Mesenchymal stem cell (in vitro differentiated cells and primary cell): Measurements from ENCODE around the gene MADD.

ENCODE experiments used
- DNase-seq: peaks from one replicate; pipeline ENCODE4 v3.0.0-alpha.2; 2013
- H2AFZ ChIP-seq: one replicate; pipeline ENCODE4 v1.6.1; 2013; ENCODE audit warnings: low read depth, mild to moderate bottlenecking, control low read depth, inconsistent platforms, low read length, moderate library complexity
- H2AK5ac ChIP-seq: 2 replicates; pipeline ENCODE4 v1.6.1; 2013; ENCODE audit warnings: low read length, moderate library complexity, mild to moderate bottlenecking, inconsistent platforms; ENCODE audit not compliant: severe bottlenecking
- H2BK120ac ChIP-seq: one replicate; pipeline ENCODE4 v1.6.1; 2013; ENCODE audit warnings: low read depth, mild to moderate bottlenecking, inconsistent platforms, low read length, moderate library complexity
- H2BK12ac ChIP-seq, 2 experiments: one replicate each; pipeline ENCODE4 v1.6.1; 2013; ENCODE audit warnings: inconsistent platforms in 2 of 2, low read length in 2 of 2, mild to moderate bottlenecking in 2 of 2, moderate library complexity in 2 of 2, control low read depth in 1 of 2
- H2BK15ac ChIP-seq: one replicate; pipeline ENCODE4 v1.6.1; 2013; ENCODE audit warnings: mild to moderate bottlenecking, low read depth, inconsistent platforms; ENCODE audit not compliant: poor library complexity, severe bottlenecking
- H2BK5ac ChIP-seq: 2 replicates; pipeline ENCODE4 v1.6.1; 2013; ENCODE audit warnings: low read depth, mild to moderate bottlenecking, low read length, control low read depth, inconsistent platforms; ENCODE audit not compliant: poor library complexity, severe bottlenecking
- H3K14ac ChIP-seq, 2 experiments: one replicate each; pipeline ENCODE4 v1.6.1; 2013; ENCODE audit warnings: inconsistent platforms in 2 of 2, low read length in 2 of 2, control low read depth in 1 of 2, mild to moderate bottlenecking in 1 of 2, moderate library complexity in 1 of 2
- H3K18ac ChIP-seq, 2 experiments: one replicate each; pipeline ENCODE4 v1.6.1; 2013; ENCODE audit warnings: inconsistent platforms in 2 of 2, low read length in 2 of 2, control low read depth in 1 of 2, low read depth in 1 of 2, mild to moderate bottlenecking in 1 of 2
- H3K23ac ChIP-seq, 2 experiments: one replicate each; pipeline ENCODE4 v1.6.1; 2013; ENCODE audit warnings: inconsistent platforms in 2 of 2, low read length in 2 of 2, mild to moderate bottlenecking in 2 of 2, moderate library complexity in 2 of 2, control low read depth in 1 of 2
- H3K27ac ChIP-seq: 2 replicates; pipeline ENCODE4 v1.5.1; 2013; ENCODE audit warnings: mild to moderate bottlenecking, moderate library complexity, low read length, control low read depth, inconsistent platforms; ENCODE audit not compliant: poor library complexity, severe bottlenecking
- H3K27me3 ChIP-seq, 2 experiments: 2 replicates each; pipeline versions ENCODE4 v1.6.1 to v1.7.0; 2013; ENCODE audit warnings: low read length in 2 of 2, mild to moderate bottlenecking in 2 of 2, moderate library complexity in 2 of 2, control low read depth in 1 of 2, inconsistent platforms in 1 of 2; ENCODE audit not compliant: control insufficient read depth in 1 of 2, insufficient read depth in 1 of 2
- H3K36me3 ChIP-seq, 2 experiments: 2 replicates each; pipeline versions ENCODE4 v1.6.1 to v1.7.0; 2013; ENCODE audit warnings: low read length in 2 of 2, control low read depth in 1 of 2, inconsistent platforms in 1 of 2, low read depth in 1 of 2, mild to moderate bottlenecking in 1 of 2; ENCODE audit not compliant: insufficient read depth in 2 of 2, control insufficient read depth in 1 of 2
- H3K4ac ChIP-seq, 2 experiments: one replicate each; pipeline ENCODE4 v1.6.1; 2013; ENCODE audit warnings: inconsistent platforms in 2 of 2, low read length in 2 of 2, mild to moderate bottlenecking in 2 of 2, moderate library complexity in 2 of 2, control low read depth in 1 of 2, low read depth in 1 of 2
- H3K4me1 ChIP-seq: 2 replicates; pipeline ENCODE4 v1.6.1; 2013; ENCODE audit warnings: low read depth, low read length, control low read depth; ENCODE audit not compliant: control insufficient read depth, insufficient read depth
- H3K4me2 ChIP-seq: 2 replicates; pipeline ENCODE4 v1.6.1; 2013; ENCODE audit warnings: low read length, mild to moderate bottlenecking, inconsistent platforms; ENCODE audit not compliant: poor library complexity, severe bottlenecking
- H3K4me3 ChIP-seq, 2 experiments: 2 replicates each; pipeline versions ENCODE4 v1.5.1 to v1.7.0; 2013; ENCODE audit warnings: low read length in 2 of 2, mild to moderate bottlenecking in 2 of 2, control low read depth in 1 of 2, low read depth in 1 of 2; ENCODE audit not compliant: insufficient read depth in 1 of 2
- H3K79me1 ChIP-seq: replicated peaks from 2 replicates; pipeline ENCODE4 v1.6.1; 2013; ENCODE audit warnings: mild to moderate bottlenecking, control low read depth, low read length, inconsistent platforms; ENCODE audit not compliant: poor library complexity, severe bottlenecking
- H3K9ac ChIP-seq: 2 replicates; pipeline ENCODE4 v1.7.0; 2013; ENCODE audit warnings: mild to moderate bottlenecking, low read length, moderate library complexity
- H3K9me3 ChIP-seq: 2 replicates; pipeline ENCODE4 v1.7.0; 2013; ENCODE audit warnings: mild to moderate bottlenecking, low read length; ENCODE audit not compliant: control insufficient read depth
- H4K8ac ChIP-seq: one replicate; pipeline ENCODE4 v1.6.1; 2013; ENCODE audit warnings: inconsistent platforms, mild to moderate bottlenecking, low read length, moderate library complexity
- H4K91ac ChIP-seq: one replicate; pipeline ENCODE4 v1.6.1; 2013; ENCODE audit warnings: mild to moderate bottlenecking, low read length, inconsistent platforms
- WGBS: methylation state at CpG from one replicate; pipeline ENCODE4 v1.1.7; 2013; ENCODE audit warnings: mixed read lengths; 5-methylcytosine and 5-hydroxymethylcytosine counted together

The MADD gene

DNA sequence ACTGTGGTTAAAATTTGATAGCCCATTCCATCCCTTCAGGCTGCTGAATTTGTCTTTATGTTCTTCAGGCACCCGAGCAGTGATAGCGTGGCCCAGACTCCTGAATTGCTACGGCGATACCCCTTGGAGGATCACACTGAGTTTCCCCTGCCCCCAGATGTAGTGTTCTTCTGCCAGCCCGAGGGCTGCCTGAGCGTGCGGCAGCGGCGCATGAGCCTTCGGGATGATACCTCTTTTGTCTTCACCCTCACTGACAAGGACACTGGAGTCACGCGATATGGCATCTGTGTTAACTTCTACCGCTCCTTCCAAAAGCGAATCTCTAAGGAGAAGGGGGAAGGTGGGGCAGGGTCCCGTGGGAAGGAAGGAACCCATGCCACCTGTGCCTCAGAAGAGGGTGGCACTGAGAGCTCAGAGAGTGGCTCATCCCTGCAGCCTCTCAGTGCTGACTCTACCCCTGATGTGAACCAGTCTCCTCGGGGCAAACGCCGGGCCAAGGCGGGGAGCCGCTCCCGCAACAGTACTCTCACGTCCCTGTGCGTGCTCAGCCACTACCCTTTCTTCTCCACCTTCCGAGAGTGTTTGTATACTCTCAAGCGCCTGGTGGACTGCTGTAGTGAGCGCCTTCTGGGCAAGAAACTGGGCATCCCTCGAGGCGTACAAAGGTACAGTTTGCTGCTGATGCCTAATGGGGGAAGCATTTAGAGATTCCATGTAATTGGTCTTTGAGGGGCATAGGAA, 4.7 kb downstream of the MADD start:
- H2BK120ac ChIP-seq: no peak overlapping the region
- H4K8ac ChIP-seq: no peak overlapping the region
- H3K79me1 ChIP-seq: peaks cover 33% of the 10 kb centered on the region
- H4K91ac ChIP-seq: no peak overlapping the region
- no peaks in the 10 kb centered on the region for H3K9me3 ChIP-seq
- no peak overlapping the region for H3K23ac ChIP-seq
- H3K4me1 ChIP-seq: peaks cover 4% of the 10 kb centered on the region
- H3K4ac ChIP-seq: no peak overlapping the region
- H2AFZ ChIP-seq: no peak overlapping the region
- DNase-seq: no peak
- no peak overlapping the region for H2BK15ac ChIP-seq
- no peak overlapping the region for H3K4me2 ChIP-seq
- H2BK12ac ChIP-seq: no peak overlapping the region
- H3K36me3 ChIP-seq: peaks cover 35 to 54% of the 10 kb centered on the region in 2 experiments
- no peak overlapping the region for H3K14ac ChIP-seq
- no peak overlapping the region for H3K9ac ChIP-seq
- no peak overlapping the region for H3K27ac ChIP-seq
- no peak overlapping the region for H2BK5ac ChIP-seq
- no peak overlapping the region for H2AK5ac ChIP-seq
- H3K4me3 ChIP-seq: no peak overlapping the region
- no peak overlapping the region for H3K18ac ChIP-seq
- 99% methylated on average over 23 of the region's 28 CpGs for WGBS
- no peaks in the 10 kb centered on the region for H3K27me3 ChIP-seq

DNA sequence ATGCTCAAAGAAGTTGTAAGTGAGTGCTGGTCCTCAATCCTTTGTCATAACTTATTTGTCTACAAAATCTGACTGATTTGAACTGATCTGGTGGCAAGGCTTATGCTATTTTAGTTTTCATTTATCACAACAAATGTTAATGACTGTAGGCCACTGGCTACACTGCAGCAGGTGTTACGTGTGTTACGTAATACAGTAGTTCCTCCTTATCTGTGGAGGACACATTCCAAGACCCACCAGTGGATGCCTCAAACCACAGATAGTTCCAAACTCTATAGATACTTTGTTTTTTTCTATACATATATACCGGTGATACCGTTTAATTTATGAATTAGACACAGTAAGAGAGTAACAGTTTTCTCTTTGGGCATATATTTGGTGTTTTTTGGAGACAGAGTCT, 7.0 kb downstream of the MADD start:
- Histone ChIP-seq H2AFZ (no peak overlapping the region), H2BK15ac (no peak overlapping the region), H2BK5ac (no peak overlapping the region), H4K8ac (no peak overlapping the region), H3K4me2 (no peak overlapping the region), H2BK12ac (no peak overlapping the region), H2AK5ac (no peak overlapping the region), H3K4me3 (no peak overlapping the region), H3K9me3 (no peaks in the 10 kb centered on the region), H3K4ac (no peak overlapping the region), H3K9ac (no peak overlapping the region), H3K36me3 (peaks cover 46 to 74% of the 10 kb centered on the region in 2 experiments), H3K79me1 (peaks cover 33% of the 10 kb centered on the region), H2BK120ac (no peak overlapping the region), H3K18ac (no peak overlapping the region), H3K14ac (no peak overlapping the region), H4K91ac (no peak overlapping the region), H3K27me3 (no peaks in the 10 kb centered on the region), H3K27ac (no peak overlapping the region), H3K23ac (no peak overlapping the region), H3K4me1 (peaks cover 1% of the 10 kb centered on the region)
- WGBS: 93% methylated on average over 2 of the region's 4 CpGs
- no peak for DNase-seq

- Histone ChIP-seq H3K9me3 (no peaks in the 10 kb centered on the region), H2BK12ac (no peak overlapping the region), H3K4me3 (no peak overlapping the region), H3K36me3 (peaks cover 54 to 84% of the 10 kb centered on the region in 2 experiments), H2BK15ac (no peak overlapping the region), H2BK120ac (no peak overlapping the region), H3K18ac (no peak overlapping the region), H3K9ac (no peak overlapping the region), H3K4ac (no peak overlapping the region), H3K4me2 (no peak overlapping the region), H3K23ac (no peak overlapping the region), H4K8ac (no peak overlapping the region), H3K27ac (no peak overlapping the region), H3K79me1 (peaks cover 37% of the 10 kb centered on the region), H3K4me1 (no peaks in the 10 kb centered on the region), H4K91ac (no peak overlapping the region), H2AK5ac (no peak overlapping the region), H3K14ac (no peak overlapping the region), H2BK5ac (no peak overlapping the region), H3K27me3 (no peaks in the 10 kb centered on the region), H2AFZ (no peak overlapping the region)
- WGBS: no CpG with 5 or more reads among the region's 3 CpGs
- no peak for DNase-seq
These were observed 8.1 kb downstream of the MADD start for GRCh38 chr11:47278058-47278457.

DNA sequence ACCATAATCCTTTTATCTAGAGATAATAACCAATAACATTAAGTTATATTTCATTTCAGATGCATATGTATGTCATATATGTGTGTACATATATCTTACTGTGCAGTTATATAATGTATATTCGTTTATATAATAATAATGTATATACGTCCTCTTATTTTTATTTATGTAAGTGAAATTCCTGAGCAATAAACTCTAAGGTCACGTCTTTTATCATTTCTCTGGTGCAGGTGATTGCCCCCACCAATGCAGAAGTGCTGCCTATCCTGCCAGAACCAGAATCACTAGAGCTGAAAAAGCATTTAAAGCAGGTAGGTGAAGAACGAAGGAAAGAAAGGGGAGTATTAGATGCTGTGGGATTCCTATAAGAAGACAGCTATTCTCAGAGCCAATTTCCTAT, 8.8 kb downstream of the MADD start:
- no peak overlapping the region for H3K27ac ChIP-seq
- 100% methylated on average over 2 of the region's 4 CpGs for WGBS
- H2AFZ ChIP-seq: no peak overlapping the region
- H3K9me3 ChIP-seq: no peaks in the 10 kb centered on the region
- H3K4me3 ChIP-seq: no peak overlapping the region
- no peak overlapping the region for H3K4ac ChIP-seq
- H4K91ac ChIP-seq: no peak overlapping the region
- peaks cover 35% of the 10 kb centered on the region for H3K79me1 ChIP-seq
- no peak overlapping the region for H3K18ac ChIP-seq
- H2BK5ac ChIP-seq: no peak overlapping the region
- H3K23ac ChIP-seq: no peak overlapping the region
- DNase-seq: no peak
- H2BK15ac ChIP-seq: no peak overlapping the region
- no peak overlapping the region for H2AK5ac ChIP-seq
- no peak overlapping the region for H3K9ac ChIP-seq
- no peak overlapping the region for H3K4me2 ChIP-seq
- H3K14ac ChIP-seq: no peak overlapping the region
- H4K8ac ChIP-seq: no peak overlapping the region
- H3K36me3 ChIP-seq: peaks cover 61 to 90% of the 10 kb centered on the region in 2 experiments
- H2BK12ac ChIP-seq: no peak overlapping the region
- no peaks in the 10 kb centered on the region for H3K4me1 ChIP-seq
- no peak overlapping the region for H2BK120ac ChIP-seq
- no peaks in the 10 kb centered on the region for H3K27me3 ChIP-seq
